Endodermal cell (in vitro differentiated cells): ENCODE results near the gene KLK2. TPM values are rescaled to one million over a fixed set of nuclear protein-coding genes. Genes with fewer than 3 reads are reported as not detected.

Experiments
- DNase-seq: peaks from one replicate; pipeline ENCODE4 v3.0.0-alpha.2; 2017
- H3K27ac ChIP-seq: 2 replicates; pipeline ENCODE4 v1.5.1; 2013; ENCODE audit warnings: mild to moderate bottlenecking, low read depth, low read length, moderate library complexity
- H3K27me3 ChIP-seq: 2 replicates; pipeline ENCODE4 v1.6.1; 2013; ENCODE audit warnings: mild to moderate bottlenecking, low read length, moderate library complexity; ENCODE audit not compliant: insufficient read depth, control insufficient read depth, poor library complexity, severe bottlenecking
- H3K36me3 ChIP-seq: 2 replicates; pipeline ENCODE4 v1.7.0; 2013; ENCODE audit warnings: mild to moderate bottlenecking, low read length, moderate library complexity; ENCODE audit not compliant: control insufficient read depth, insufficient read depth
- H3K4me1 ChIP-seq: one replicate; pipeline ENCODE4 v1.7.0; 2013; ENCODE audit warnings: low read length; ENCODE audit not compliant: control insufficient read depth, insufficient read depth
- H3K4me3 ChIP-seq: 2 replicates; pipeline ENCODE4 v1.5.1; 2013; ENCODE audit warnings: mild to moderate bottlenecking, low read length, moderate library complexity
- H3K9ac ChIP-seq: 2 replicates; pipeline ENCODE4 v1.6.1; 2013; ENCODE audit warnings: mild to moderate bottlenecking, low read length, moderate library complexity; ENCODE audit not compliant: poor library complexity, severe bottlenecking; ENCODE audit errors: extremely low read depth
- H3K9me3 ChIP-seq: 2 replicates; pipeline ENCODE4 v1.6.1; 2013; ENCODE audit warnings: mild to moderate bottlenecking, low read length, moderate library complexity; ENCODE audit not compliant: control insufficient read depth
- H3K27ac Mint-ChIP-seq: 2 replicates; pipeline ENCODE4 v1.8.0; 2020; ENCODE audit warnings: mixed read lengths
- H3K27me3 Mint-ChIP-seq: 2 replicates; pipeline ENCODE4 v1.8.0; 2021; ENCODE audit warnings: mild to moderate bottlenecking, mixed read lengths; ENCODE audit not compliant: insufficient read depth
- H3K36me3 Mint-ChIP-seq: 2 replicates; pipeline ENCODE4 v1.8.0; 2020; ENCODE audit warnings: low read depth, mixed read lengths
- H3K4me1 Mint-ChIP-seq: 2 replicates; pipeline ENCODE4 v1.8.0; 2020; ENCODE audit warnings: mixed read lengths
- H3K4me3 Mint-ChIP-seq: 2 replicates; pipeline ENCODE4 v1.8.0; 2020; ENCODE audit warnings: mild to moderate bottlenecking, moderate library complexity, mixed read lengths
- H3K9me3 Mint-ChIP-seq: 2 replicates; pipeline ENCODE4 v1.8.0; 2020; ENCODE audit warnings: mild to moderate bottlenecking, mixed read lengths
- WGBS, 2 experiments: methylation state at CpG; one replicate each; pipeline versions ENCODE4 v1.1.5 to v1.1.7; 2013; ENCODE audit warnings: missing lambda C conversion rate in 2 of 2, mixed read lengths in 1 of 2; ENCODE audit not compliant: insufficient coverage in 1 of 2, insufficient read length in 1 of 2; 5-methylcytosine and 5-hydroxymethylcytosine counted together
- total RNA-seq, 2 donors: library from RNA; stranded (reverse); fragmentation: NEBNext Ultra II Directional in 1 of 2; extraction: Animal tissue kit (Norgen Biotek cat#: 25700) in 1 of 2; gene quantifications; 2 replicates in 1 of 2; 3 replicates in 1 of 2; pipeline ENCODE4 v1.2.1, GENCODE V29; 2021
- TF ChIP-seq, protein P1 (sequence below): fragments of 200-600 bp; sonication (generic); conservative IDR thresholded peaks from 2 replicates; pipeline ENCODE4 v1.5.0; 2021; ENCODE audit warnings: antibody characterized with exemption, mild to moderate bottlenecking

The KLK2 gene
- total RNA-seq, 2 donors from 2014 or later: 0.35 TPM; not detected in 1

DNA sequence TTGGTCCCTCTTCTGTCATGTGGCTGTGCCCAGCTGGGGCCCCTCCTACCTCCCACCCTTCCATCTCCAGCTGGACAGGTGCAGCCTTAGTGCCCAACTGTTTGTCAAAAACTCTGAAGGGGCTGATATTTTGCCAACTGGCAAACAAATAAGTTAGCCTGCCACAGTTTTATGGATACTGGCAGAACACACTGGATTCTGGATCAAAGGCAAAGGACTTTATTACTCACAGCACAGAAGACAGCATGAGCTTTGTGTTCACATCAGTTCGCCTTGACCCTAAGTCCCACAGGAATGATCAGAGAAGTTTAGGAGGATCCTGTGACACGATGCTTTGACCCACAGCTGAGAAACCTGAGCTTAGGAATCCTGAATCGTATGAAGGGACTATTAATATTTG is 16.4 kb downstream of the KLK2 start:
- WGBS, 2 experiments: 68 to 70% methylated on average over 3 of the region's 3 CpGs
- H3K9me3 Mint-ChIP-seq: peaks cover 22% of the 10 kb centered on the region

DNA sequence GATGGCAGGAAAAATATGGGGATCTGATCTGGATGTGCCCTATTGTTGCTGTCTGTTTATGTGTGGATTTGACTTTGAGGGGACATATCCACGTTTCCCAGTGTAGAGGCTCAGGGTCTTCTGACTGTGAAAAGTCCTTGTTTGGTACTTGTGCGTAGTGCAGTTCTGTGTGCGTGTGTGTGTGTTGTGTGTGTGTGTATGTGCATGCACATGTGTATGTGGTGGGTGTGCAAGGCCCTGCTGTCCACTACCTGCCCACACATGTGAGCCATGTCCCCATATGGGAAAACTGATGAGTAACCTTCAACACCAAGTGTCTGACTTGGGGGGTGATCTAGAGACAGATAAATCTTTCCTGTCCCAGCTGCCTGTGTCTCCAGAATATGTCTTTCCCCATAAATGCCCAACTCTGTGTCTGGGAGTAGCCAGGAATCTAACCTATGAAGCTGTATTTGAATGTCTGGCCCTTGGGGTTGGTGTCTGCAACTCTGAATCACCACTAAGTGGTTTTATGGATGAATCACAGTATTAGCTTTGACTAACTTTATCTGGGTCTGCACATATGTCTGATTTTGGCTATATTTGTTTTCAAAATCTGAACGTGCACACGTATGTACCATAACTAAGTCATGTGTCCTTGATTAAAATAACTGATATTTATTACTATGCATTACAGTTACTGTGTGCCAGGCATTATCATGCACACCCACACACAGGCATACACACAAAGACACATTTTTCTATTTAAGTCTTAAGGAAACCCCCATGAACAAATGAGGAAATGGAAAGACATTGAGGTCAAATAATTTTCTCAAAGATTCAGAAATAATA is 17.4 kb downstream of the KLK2 start:
- 60 to 65% methylated on average over 2 to 3 of the region's 5 CpGs for WGBS, 2 experiments
- H3K27me3 ChIP-seq: no peaks in the 10 kb centered on the region
- H3K4me3 Mint-ChIP-seq: no peak overlapping the region
- no peak for DNase-seq
- no peak overlapping the region for H3K27ac Mint-ChIP-seq
- no peaks in the 10 kb centered on the region for H3K4me1 Mint-ChIP-seq
- H3K9me3 Mint-ChIP-seq: peaks cover 32% of the 10 kb centered on the region
- H3K9me3 ChIP-seq: peaks cover 7% of the 10 kb centered on the region
- TF ChIP-seq, protein P1, sequence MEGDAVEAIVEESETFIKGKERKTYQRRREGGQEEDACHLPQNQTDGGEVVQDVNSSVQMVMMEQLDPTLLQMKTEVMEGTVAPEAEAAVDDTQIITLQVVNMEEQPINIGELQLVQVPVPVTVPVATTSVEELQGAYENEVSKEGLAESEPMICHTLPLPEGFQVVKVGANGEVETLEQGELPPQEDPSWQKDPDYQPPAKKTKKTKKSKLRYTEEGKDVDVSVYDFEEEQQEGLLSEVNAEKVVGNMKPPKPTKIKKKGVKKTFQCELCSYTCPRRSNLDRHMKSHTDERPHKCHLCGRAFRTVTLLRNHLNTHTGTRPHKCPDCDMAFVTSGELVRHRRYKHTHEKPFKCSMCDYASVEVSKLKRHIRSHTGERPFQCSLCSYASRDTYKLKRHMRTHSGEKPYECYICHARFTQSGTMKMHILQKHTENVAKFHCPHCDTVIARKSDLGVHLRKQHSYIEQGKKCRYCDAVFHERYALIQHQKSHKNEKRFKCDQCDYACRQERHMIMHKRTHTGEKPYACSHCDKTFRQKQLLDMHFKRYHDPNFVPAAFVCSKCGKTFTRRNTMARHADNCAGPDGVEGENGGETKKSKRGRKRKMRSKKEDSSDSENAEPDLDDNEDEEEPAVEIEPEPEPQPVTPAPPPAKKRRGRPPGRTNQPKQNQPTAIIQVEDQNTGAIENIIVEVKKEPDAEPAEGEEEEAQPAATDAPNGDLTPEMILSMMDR: no peak
- no peak overlapping the region for H3K27ac ChIP-seq
- peaks cover 84% of the 10 kb centered on the region for H3K27me3 Mint-ChIP-seq
- H3K9ac ChIP-seq: no peak overlapping the region
- peaks cover 2% of the 10 kb centered on the region for H3K36me3 Mint-ChIP-seq
- no peaks in the 10 kb centered on the region for H3K4me1 ChIP-seq
- H3K4me3 ChIP-seq: no peak overlapping the region
- H3K36me3 ChIP-seq: no peaks in the 10 kb centered on the region

More for the DNA sequence above, 16.4 kb downstream of the KLK2 start:
- Histone ChIP-seq H3K9me3 (peaks cover 7% of the 10 kb centered on the region), H3K4me3 (no peak overlapping the region), H3K27ac (no peak overlapping the region), H3K36me3 (no peaks in the 10 kb centered on the region), H3K27me3 (no peaks in the 10 kb centered on the region), H3K9ac (no peak overlapping the region), H3K4me1 (no peaks in the 10 kb centered on the region)
- Mint-ChIP-seq H3K27me3 (peaks cover 84% of the 10 kb centered on the region), H3K4me3 (no peak overlapping the region), H3K36me3 (peaks cover 2% of the 10 kb centered on the region), H3K4me1 (no peaks in the 10 kb centered on the region), H3K27ac (no peak overlapping the region)
- TF ChIP-seq, protein P1: no peak
- DNase-seq: no peak

DNA sequence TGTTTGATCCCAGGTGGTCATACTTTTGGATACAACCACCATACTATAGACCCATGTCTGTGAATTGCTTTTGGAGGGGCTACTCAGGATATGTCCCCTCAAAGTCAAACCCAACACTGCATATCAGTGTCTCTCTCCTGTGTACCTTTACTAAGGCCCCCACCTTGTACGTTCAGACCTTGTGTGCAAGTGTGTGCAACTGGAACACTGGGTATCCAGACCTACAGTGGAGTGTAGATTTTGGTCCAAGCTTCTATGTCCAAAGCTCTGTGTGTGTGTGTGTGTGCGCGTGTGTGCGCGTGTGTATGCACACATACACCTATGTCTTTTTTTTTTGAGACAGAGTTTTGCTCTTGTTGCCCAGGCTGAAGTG is 18.0 kb downstream of the KLK2 start:
- H3K27me3 ChIP-seq: no peaks in the 10 kb centered on the region
- Mint-ChIP-seq H3K27ac (no peak overlapping the region), H3K9me3 (peaks cover 35% of the 10 kb centered on the region), H3K4me1 (no peaks in the 10 kb centered on the region), H3K36me3 (peaks cover 2% of the 10 kb centered on the region), H3K27me3 (peaks cover 84% of the 10 kb centered on the region), H3K4me3 (no peak overlapping the region)
- H3K9me3 ChIP-seq: peaks cover 7% of the 10 kb centered on the region
- no peak overlapping the region for H3K4me3 ChIP-seq
- H3K4me1 ChIP-seq: no peaks in the 10 kb centered on the region
- TF ChIP-seq, protein P1: no peak
- no peak overlapping the region for H3K9ac ChIP-seq
- H3K36me3 ChIP-seq: no peaks in the 10 kb centered on the region
- 75% methylated on average over 5 of the region's 5 CpGs; no CpG with 5 or more reads in 1 of the 2 experiments for WGBS, 2 experiments
- no peak overlapping the region for H3K27ac ChIP-seq
- DNase-seq: no peak
